Neutrophil (primary cell): ENCODE results near the gene PTPRN2.

ENCODE experiments used
- H3K27ac ChIP-seq: fragments of 200-600 bp; sonication (generic); 2 replicates; pipeline ENCODE4 v1.5.1; 2016; ENCODE audit warnings: mild to moderate bottlenecking, moderate library complexity
- H3K27me3 ChIP-seq: fragments of 200-600 bp; sonication (generic); 2 replicates; pipeline ENCODE4 v1.6.0; 2016; ENCODE audit warnings: mild to moderate bottlenecking
- H3K36me3 ChIP-seq: fragments of 200-600 bp; sonication (generic); 2 replicates; pipeline ENCODE4 v1.5.1; 2017
- H3K4me1 ChIP-seq, 2 experiments: fragments of 200-600 bp in 1 of 2; sonication (generic) in 1 of 2; 1 replicate in 1 of 2; 2 replicates in 1 of 2; pipeline versions ENCODE4 v1.5.1 to v1.6.1; 2013 to 2016; ENCODE audit warnings: low read depth in 1 of 2, low read length in 1 of 2, mild to moderate bottlenecking in 1 of 2, moderate library complexity in 1 of 2; ENCODE audit not compliant: control insufficient read depth in 1 of 2, insufficient read depth in 1 of 2
- H3K4me3 ChIP-seq, 2 experiments: fragments of 200-600 bp in 1 of 2; sonication (generic) in 1 of 2; 1 replicate in 1 of 2; 2 replicates in 1 of 2; pipeline ENCODE4 v1.5.1; 2013 to 2016; ENCODE audit warnings: low read depth in 1 of 2, low read length in 1 of 2, mild to moderate bottlenecking in 1 of 2, moderate library complexity in 1 of 2
- H3K9me3 ChIP-seq: fragments of 200-600 bp; sonication (generic); 2 replicates; pipeline ENCODE4 v1.5.1; 2016
- TF ChIP-seq, protein P1 (sequence below): fragments of 200-600 bp; sonication (generic); IDR thresholded peaks from 2 replicates; pipeline ENCODE4 v1.5.1; 2016; ENCODE audit warnings: antibody characterized with exemption

PTPRN2 gene

DNA sequence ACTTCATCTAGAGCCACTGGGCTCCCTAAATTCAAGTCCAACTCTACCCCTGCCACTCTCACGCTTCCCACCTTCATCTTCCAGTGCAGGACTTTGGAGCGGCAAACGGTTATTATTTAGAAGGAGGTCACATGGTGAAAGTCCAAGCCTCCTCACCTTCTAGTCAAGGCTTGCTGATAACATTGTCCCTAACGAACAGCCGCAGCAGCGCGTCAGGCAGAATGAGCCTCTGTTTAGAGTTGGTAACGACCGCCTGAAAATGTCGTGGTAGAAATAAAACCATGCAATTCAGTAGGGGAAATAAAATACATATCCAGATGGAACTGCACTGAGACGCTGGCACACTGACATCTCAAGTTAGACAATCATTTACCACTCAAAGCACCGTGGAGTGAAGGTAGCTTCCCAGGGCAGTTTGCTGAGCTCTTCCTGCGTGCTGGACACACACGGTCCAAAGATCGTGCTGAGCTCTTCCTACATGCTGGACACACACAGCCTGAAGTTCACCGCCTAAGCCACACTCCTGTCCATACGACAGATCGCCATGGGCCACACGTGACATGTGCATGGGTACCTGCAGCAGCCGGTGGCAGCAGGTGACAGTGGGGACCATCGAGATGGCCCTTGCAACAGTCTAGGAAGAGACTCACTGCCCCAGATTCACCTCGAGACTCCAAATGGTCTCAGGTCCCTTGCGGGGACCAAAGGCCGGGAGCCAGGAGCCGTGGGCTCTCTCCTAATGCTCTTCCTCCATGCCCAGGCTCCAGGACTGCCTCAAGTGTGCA is 323.5 kb downstream of the PTPRN2 start:
- Histone ChIP-seq H3K9me3 (no peaks in the 10 kb centered on the region), H3K4me3 (no peak overlapping the region), H3K27ac (no peak overlapping the region), H3K36me3 (no peaks in the 10 kb centered on the region), H3K27me3 (no peaks in the 10 kb centered on the region), H3K4me1 (no peaks in the 10 kb centered on the region)
- TF ChIP-seq, protein P1, sequence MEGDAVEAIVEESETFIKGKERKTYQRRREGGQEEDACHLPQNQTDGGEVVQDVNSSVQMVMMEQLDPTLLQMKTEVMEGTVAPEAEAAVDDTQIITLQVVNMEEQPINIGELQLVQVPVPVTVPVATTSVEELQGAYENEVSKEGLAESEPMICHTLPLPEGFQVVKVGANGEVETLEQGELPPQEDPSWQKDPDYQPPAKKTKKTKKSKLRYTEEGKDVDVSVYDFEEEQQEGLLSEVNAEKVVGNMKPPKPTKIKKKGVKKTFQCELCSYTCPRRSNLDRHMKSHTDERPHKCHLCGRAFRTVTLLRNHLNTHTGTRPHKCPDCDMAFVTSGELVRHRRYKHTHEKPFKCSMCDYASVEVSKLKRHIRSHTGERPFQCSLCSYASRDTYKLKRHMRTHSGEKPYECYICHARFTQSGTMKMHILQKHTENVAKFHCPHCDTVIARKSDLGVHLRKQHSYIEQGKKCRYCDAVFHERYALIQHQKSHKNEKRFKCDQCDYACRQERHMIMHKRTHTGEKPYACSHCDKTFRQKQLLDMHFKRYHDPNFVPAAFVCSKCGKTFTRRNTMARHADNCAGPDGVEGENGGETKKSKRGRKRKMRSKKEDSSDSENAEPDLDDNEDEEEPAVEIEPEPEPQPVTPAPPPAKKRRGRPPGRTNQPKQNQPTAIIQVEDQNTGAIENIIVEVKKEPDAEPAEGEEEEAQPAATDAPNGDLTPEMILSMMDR = no peak

DNA sequence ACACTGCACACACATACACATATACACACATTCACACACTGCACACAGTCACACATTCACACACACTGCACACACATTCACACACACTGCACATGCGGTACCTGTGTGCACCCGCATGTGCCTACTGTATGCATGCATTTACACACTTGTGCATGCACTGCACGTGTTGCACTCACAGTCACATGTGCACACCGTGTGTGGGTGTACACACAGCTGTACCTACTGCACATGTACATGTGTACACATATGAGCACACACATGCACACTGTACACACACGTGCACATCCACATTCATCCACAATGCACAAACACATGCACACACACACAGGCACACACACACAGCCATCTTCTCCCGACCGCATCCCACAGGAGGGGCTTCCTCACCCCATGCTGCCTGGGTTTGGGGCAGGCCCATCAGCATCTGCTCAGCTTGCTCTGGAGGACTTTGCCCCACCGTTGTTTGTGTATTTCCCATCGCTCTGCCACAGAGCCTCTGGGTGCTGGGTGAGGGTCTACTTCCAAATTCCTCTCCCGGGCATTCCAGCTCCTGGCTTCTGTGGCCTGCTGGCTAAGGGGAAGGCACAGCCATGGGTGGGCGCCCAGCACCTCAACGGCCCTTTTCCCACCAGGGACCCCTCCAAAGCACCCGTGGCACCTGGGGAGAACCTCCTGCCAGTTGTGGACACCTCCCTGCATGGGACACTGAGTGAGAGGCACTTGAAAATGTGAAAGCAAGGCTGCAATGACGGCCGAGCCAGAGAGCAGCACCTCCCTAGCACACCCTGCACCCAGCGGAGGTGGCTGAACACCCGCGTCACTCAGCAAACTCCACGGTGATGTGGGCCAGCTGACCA is 324.3 kb downstream of the PTPRN2 start:
- TF ChIP-seq, protein P1 = no peak
- Histone ChIP-seq H3K27ac (no peak overlapping the region), H3K9me3 (no peaks in the 10 kb centered on the region), H3K36me3 (no peaks in the 10 kb centered on the region), H3K4me3 (no peak overlapping the region), H3K4me1 (no peaks in the 10 kb centered on the region), H3K27me3 (no peaks in the 10 kb centered on the region)

DNA sequence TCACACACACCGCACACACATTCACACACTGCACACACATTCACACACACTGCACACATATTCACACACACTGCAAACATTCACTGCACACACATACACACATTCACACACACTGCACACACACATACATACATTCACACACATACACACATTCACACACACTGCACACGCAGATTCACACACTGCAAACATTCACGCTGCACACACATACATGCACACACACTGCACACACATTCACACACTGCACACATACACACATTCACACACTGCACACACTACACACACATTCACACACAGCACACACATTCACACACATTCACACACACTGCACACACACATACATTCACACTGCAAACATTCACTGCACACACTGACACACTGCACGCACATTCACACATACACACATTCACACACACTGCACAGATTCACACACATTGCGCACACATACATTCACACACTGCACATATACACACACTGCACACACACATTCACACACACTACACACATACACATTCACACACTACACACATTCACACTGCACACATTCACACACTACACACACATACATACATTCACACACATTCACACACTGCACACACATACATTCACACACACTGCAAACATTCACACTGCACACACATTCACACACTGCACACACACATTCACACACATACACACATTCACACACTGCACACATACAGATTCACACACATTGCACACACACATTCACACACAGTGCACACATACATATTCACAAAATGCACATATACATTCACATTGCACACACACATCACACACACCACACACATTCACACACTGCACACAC is 325.1 kb downstream of the PTPRN2 start:
- H3K27me3 ChIP-seq = no peaks in the 10 kb centered on the region
- TF ChIP-seq, protein P1 = no peak
- no peak overlapping the region for H3K27ac ChIP-seq
- no peaks in the 10 kb centered on the region for H3K4me1 ChIP-seq
- H3K36me3 ChIP-seq = no peaks in the 10 kb centered on the region
- no peaks in the 10 kb centered on the region for H3K9me3 ChIP-seq
- no peak overlapping the region for H3K4me3 ChIP-seq

DNA sequence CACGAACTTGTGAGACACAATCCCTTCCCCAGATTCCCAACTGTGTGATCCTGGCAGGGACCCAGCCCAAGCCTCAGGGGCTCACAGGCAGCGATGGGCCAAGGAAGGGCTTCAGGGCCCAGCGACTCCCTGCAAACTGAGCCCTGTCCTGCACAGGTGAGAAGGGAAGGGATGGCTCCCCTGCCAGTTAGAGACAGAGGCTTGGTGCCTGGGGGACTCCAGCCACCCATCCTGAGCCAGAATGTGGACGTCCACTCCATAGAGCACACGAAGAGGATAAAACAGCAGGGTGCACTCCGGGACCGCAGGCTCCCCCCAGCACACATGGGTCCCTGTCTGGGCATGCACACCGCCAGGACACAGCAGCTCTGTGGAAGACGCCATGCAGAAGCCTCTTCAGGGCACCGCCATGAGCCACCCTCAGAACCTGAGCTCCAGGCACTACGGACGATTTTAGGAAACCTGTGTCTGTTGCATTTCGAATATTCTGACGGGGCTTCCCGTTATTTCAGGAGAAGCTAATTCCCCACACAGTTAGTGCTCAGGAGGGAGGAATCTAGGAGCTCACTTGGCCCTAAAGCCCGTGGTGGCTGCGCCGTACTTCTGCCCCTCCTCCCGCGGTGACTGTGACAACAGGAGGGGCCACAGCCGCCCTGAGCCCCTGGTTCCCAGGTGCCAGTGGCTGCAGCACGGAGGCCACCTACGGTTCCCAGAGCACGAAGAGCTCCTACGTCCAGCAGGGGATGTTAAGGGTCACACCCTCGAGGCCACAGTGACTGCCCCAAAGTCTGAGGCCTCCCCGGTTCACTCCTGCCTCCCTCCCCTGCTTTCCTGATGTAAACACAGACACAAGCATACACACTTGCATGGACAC is 326.0 kb downstream of the PTPRN2 start:
- Histone ChIP-seq H3K9me3 (no peaks in the 10 kb centered on the region), H3K27ac (no peak overlapping the region), H3K27me3 (no peaks in the 10 kb centered on the region), H3K36me3 (no peaks in the 10 kb centered on the region), H3K4me3 (no peak overlapping the region), H3K4me1 (no peaks in the 10 kb centered on the region)
- TF ChIP-seq, protein P1 = no peak
